GM18951 (cell line): ENCODE data around the gene CDKN2AIP.

Source experiments
- POLR2A ChIP-seq: IDR thresholded peaks from 4 replicates; pipeline ENCODE4 v1.6.1; 2011; ENCODE audit warnings: mild to moderate bottlenecking; ENCODE audit not compliant: insufficient read length, insufficient read depth; ENCODE audit errors: extremely low read depth
- in situ Hi-C: fragments of 300-500 bp; cut with MboI; formaldehyde crosslinking; loops from one replicate; pipeline ENCODE4 v1.12.0; 2022; ENCODE audit warnings: low sequenced_read_pairs, mixed read lengths, inconsistent platforms; ENCODE audit not compliant: unreplicated experiment

The CDKN2AIP gene

GRCh38 chr4:183407635-183408464 is 36.6 kb upstream of the CDKN2AIP start:
- no peak for TF ChIP-seq POLR2A
- in situ Hi-C loops: no loop called here

- no peak for TF ChIP-seq POLR2A
- in situ Hi-C loops: no loop called here
Observed at GRCh38 chr4:183408796-183409195, 35.6 kb upstream of the CDKN2AIP start.

- TF ChIP-seq POLR2A: no peak
- in situ Hi-C loops: no loop called here
Observed at GRCh38 chr4:183409483-183409882, 35.0 kb upstream of the CDKN2AIP start.

- TF ChIP-seq POLR2A: no peak
- in situ Hi-C loops: no loop called here
Observed at GRCh38 chr4:183409934-183410333, 34.5 kb upstream of the CDKN2AIP start.

- TF ChIP-seq POLR2A: no peak
- in situ Hi-C loops: no loop called here
Observed at GRCh38 chr4:183411291-183411861, 33.1 kb upstream of the CDKN2AIP start.

GRCh38 chr4:183412821-183413220 is 31.6 kb upstream of the CDKN2AIP start:
- in situ Hi-C loops: no loop called here
- no peak for TF ChIP-seq POLR2A

- no peak for TF ChIP-seq POLR2A
- in situ Hi-C loops: no loop called here
Observed at GRCh38 chr4:183413234-183414200, 30.9 kb upstream of the CDKN2AIP start.

- in situ Hi-C loops: no loop called here
- no peak for TF ChIP-seq POLR2A
Observed at GRCh38 chr4:183416879-183417755, 27.3 kb upstream of the CDKN2AIP start.

GRCh38 chr4:183422962-183423631 is 21.3 kb upstream of the CDKN2AIP start:
- in situ Hi-C loops: no loop called here
- no peak for TF ChIP-seq POLR2A

- TF ChIP-seq POLR2A: no peak
- in situ Hi-C loops: no loop called here
Observed at GRCh38 chr4:183424109-183424744, 20.2 kb upstream of the CDKN2AIP start.

- TF ChIP-seq POLR2A: no peak
- in situ Hi-C loops: no loop called here
Observed at GRCh38 chr4:183426507-183426906, 17.9 kb upstream of the CDKN2AIP start.
